HepG2 (cell line): ENCODE data around the gene NFIC. TPM values are rescaled to one million over a fixed set of nuclear protein-coding genes. Genes with fewer than 3 reads are reported as not detected.

Source experiments
- ADNP ChIP-seq: sonication (generic); formaldehyde crosslinking; IDR thresholded peaks from 2 replicates; pipeline ENCODE4 v1.4.0; 2020; ENCODE audit warnings: missing genetic modification reagents
- JUNB ChIP-seq: sonication (generic); formaldehyde crosslinking; IDR thresholded peaks from 2 replicates; pipeline ENCODE4 v1.8.0; 2022; ENCODE audit warnings: missing genetic modification reagents, mild to moderate bottlenecking, borderline replicate concordance
- MIER2 ChIP-seq: IDR thresholded peaks from 2 replicates; pipeline ENCODE4 v1.6.1; 2016; ENCODE audit warnings: missing biosample characterization, missing genetic modification reagents
- NFKBIZ ChIP-seq: IDR thresholded peaks from 2 replicates; pipeline ENCODE4 v1.6.1; 2018; ENCODE audit warnings: missing genetic modification reagents, missing compliant biosample characterization
- RAD21 ChIP-seq: fragments of 450-650 bp; formaldehyde crosslinking; IDR thresholded peaks from 2 replicates; pipeline ENCODE4 v1.5.0; 2020; ENCODE audit warnings: mild to moderate bottlenecking
- TIGD3 ChIP-seq: sonication (generic); formaldehyde crosslinking; IDR thresholded peaks from 2 replicates; pipeline ENCODE4 v1.5.1; 2020; ENCODE audit warnings: mild to moderate bottlenecking, missing genetic modification reagents, borderline replicate concordance
- ZNF547 ChIP-seq: sonication (generic); formaldehyde crosslinking; IDR thresholded peaks from 2 replicates; pipeline ENCODE4 v1.5.1; 2020; ENCODE audit warnings: mild to moderate bottlenecking, missing genetic modification reagents
- ZNF567 ChIP-seq: sonication (generic); formaldehyde crosslinking; IDR thresholded peaks from 2 replicates; pipeline ENCODE4 v1.8.1; 2023; ENCODE audit warnings: mild to moderate bottlenecking, missing genetic modification reagents, borderline replicate concordance
- ZNF652 ChIP-seq: IDR thresholded peaks from 2 replicates; pipeline ENCODE4 v1.6.1; 2016; ENCODE audit warnings: low read depth, borderline replicate concordance
- ZNF720 ChIP-seq: sonication (generic); formaldehyde crosslinking; IDR thresholded peaks from 2 replicates; pipeline ENCODE4 v1.4.0; 2020; ENCODE audit warnings: missing genetic modification reagents
- polyA plus RNA-seq, 8 experiments: library from polyadenylated mRNA; depleted of rRNA in 3 of 8; stranded (reverse) in 7 of 8; unstranded in 1 of 8; fragments of >200 nt; fragmentation: Illumina TruSeq in 4 of 8; extraction: Trizol in 4 of 8; gene quantifications; 2 replicates each; pipeline versions ENCODE4 v1.2.1 to v1.2.3, GENCODE V29; 2011 to 2016; ENCODE audit warnings: low read depth in 4 of 8, missing spikeins in 1 of 8, mixed read lengths in 1 of 8; ENCODE audit not compliant: insufficient read depth in 1 of 8
- total RNA-seq, 5 experiments: library from RNA; depleted of rRNA; stranded (reverse); fragments of >200 nt; fragmentation: Illumina TruSeq; extraction: Trizol; gene quantifications; 2 replicates each; pipeline ENCODE4 v1.2.3, GENCODE V29; 2016; ENCODE audit warnings: low read depth in 1 of 5
- TF ChIP-seq, protein P1 (sequence below): sonication (generic); formaldehyde crosslinking; IDR thresholded peaks from 2 replicates; pipeline ENCODE4 v1.4.0; 2020; ENCODE audit warnings: missing genetic modification reagents
- TF ChIP-seq, protein P2 (sequence below): sonication (generic); formaldehyde crosslinking; IDR thresholded peaks from 2 replicates; pipeline ENCODE4 v1.4.0; 2020; ENCODE audit warnings: mild to moderate bottlenecking, missing genetic modification reagents
- TF ChIP-seq, protein P3 (sequence below): sonication (generic); formaldehyde crosslinking; IDR thresholded peaks from 2 replicates; pipeline ENCODE4 v1.5.0; 2020; ENCODE audit warnings: mild to moderate bottlenecking, missing genetic modification reagents
- TF ChIP-seq, protein P4 (sequence below), 2 experiments: fragments of 450-650 bp in 1 of 2; sonication (generic) in 1 of 2; formaldehyde crosslinking in 1 of 2; IDR thresholded peaks; 2 replicates each; pipeline versions ENCODE4 v1.6.1 to v1.8.0; 2016 to 2022; ENCODE audit warnings: antibody characterized with exemption in 1 of 2, mild to moderate bottlenecking in 1 of 2, missing genetic modification reagents in 1 of 2

The NFIC gene
- total and polyA plus RNA-seq, 2 of the 13 experiments (the other 11 are each of a cell fraction or from before 2014, with no cell fraction given): 1.3 to 2.5 TPM

- TF ChIP-seq JUNB: no peak
- TF ChIP-seq ZNF567 (CRISPR knock-in tag): no peak
- TF ChIP-seq NFKBIZ (CRISPR knock-in tag): no peak
- TF ChIP-seq ADNP (CRISPR knock-in tag): no peak
- TF ChIP-seq TIGD3 (CRISPR knock-in tag): no peak
- TF ChIP-seq, protein P1, sequence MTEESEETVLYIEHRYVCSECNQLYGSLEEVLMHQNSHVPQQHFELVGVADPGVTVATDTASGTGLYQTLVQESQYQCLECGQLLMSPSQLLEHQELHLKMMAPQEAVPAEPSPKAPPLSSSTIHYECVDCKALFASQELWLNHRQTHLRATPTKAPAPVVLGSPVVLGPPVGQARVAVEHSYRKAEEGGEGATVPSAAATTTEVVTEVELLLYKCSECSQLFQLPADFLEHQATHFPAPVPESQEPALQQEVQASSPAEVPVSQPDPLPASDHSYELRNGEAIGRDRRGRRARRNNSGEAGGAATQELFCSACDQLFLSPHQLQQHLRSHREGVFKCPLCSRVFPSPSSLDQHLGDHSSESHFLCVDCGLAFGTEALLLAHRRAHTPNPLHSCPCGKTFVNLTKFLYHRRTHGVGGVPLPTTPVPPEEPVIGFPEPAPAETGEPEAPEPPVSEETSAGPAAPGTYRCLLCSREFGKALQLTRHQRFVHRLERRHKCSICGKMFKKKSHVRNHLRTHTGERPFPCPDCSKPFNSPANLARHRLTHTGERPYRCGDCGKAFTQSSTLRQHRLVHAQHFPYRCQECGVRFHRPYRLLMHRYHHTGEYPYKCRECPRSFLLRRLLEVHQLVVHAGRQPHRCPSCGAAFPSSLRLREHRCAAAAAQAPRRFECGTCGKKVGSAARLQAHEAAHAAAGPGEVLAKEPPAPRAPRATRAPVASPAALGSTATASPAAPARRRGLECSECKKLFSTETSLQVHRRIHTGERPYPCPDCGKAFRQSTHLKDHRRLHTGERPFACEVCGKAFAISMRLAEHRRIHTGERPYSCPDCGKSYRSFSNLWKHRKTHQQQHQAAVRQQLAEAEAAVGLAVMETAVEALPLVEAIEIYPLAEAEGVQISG: no peak
- TF ChIP-seq, protein P2, sequence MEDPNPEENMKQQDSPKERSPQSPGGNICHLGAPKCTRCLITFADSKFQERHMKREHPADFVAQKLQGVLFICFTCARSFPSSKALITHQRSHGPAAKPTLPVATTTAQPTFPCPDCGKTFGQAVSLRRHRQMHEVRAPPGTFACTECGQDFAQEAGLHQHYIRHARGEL (CRISPR knock-in tag): no peak
- TF ChIP-seq, protein P3, sequence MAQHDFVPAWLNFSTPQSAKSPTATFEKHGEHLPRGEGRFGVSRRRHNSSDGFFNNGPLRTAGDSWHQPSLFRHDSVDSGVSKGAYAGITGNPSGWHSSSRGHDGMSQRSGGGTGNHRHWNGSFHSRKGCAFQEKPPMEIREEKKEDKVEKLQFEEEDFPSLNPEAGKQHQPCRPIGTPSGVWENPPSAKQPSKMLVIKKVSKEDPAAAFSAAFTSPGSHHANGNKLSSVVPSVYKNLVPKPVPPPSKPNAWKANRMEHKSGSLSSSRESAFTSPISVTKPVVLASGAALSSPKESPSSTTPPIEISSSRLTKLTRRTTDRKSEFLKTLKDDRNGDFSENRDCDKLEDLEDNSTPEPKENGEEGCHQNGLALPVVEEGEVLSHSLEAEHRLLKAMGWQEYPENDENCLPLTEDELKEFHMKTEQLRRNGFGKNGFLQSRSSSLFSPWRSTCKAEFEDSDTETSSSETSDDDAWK (CRISPR knock-in tag): no peak
- TF ChIP-seq, protein P4, sequence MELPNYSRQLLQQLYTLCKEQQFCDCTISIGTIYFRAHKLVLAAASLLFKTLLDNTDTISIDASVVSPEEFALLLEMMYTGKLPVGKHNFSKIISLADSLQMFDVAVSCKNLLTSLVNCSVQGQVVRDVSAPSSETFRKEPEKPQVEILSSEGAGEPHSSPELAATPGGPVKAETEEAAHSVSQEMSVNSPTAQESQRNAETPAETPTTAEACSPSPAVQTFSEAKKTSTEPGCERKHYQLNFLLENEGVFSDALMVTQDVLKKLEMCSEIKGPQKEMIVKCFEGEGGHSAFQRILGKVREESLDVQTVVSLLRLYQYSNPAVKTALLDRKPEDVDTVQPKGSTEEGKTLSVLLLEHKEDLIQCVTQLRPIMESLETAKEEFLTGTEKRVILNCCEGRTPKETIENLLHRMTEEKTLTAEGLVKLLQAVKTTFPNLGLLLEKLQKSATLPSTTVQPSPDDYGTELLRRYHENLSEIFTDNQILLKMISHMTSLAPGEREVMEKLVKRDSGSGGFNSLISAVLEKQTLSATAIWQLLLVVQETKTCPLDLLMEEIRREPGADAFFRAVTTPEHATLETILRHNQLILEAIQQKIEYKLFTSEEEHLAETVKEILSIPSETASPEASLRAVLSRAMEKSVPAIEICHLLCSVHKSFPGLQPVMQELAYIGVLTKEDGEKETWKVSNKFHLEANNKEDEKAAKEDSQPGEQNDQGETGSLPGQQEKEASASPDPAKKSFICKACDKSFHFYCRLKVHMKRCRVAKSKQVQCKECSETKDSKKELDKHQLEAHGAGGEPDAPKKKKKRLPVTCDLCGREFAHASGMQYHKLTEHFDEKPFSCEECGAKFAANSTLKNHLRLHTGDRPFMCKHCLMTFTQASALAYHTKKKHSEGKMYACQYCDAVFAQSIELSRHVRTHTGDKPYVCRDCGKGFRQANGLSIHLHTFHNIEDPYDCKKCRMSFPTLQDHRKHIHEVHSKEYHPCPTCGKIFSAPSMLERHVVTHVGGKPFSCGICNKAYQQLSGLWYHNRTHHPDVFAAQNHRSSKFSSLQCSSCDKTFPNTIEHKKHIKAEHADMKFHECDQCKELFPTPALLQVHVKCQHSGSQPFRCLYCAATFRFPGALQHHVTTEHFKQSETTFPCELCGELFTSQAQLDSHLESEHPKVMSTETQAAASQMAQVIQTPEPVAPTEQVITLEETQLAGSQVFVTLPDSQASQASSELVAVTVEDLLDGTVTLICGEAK (IDR thresholded peaks at IDR 0.05): no peak
- TF ChIP-seq, protein P4 (CRISPR knock-in tag; IDR thresholded peaks at IDR 0.05): no peak
- TF ChIP-seq MIER2: no peak
- no peak for TF ChIP-seq ZNF720 (CRISPR knock-in tag)
- TF ChIP-seq RAD21 (CRISPR knock-in tag): no peak
- TF ChIP-seq ZNF547 (CRISPR knock-in tag): 0 out of 2 replicates have a peak, but pooled peaks have one; percentile 52
- no peak for TF ChIP-seq ZNF652
These were observed 141.2 kb downstream of the NFIC start (continued) for GRCh38 chr19:3507371-3508120.
